Mononuclear cell (primary cell): ENCODE results near the gene CADM3. TPM values are rescaled to one million over a fixed set of nuclear protein-coding genes. Genes with fewer than 3 reads are reported as not detected.
A peak's percentile ranks its signal among the peaks of the same experiment; 100 is the strongest.

ENCODE experiments used
- H3K27me3 ChIP-seq: 2 replicates; pipeline ENCODE4 v1.6.0; 2011; ENCODE audit warnings: low read length, control low read depth; ENCODE audit not compliant: insufficient read depth
- H3K4me1 ChIP-seq: 2 replicates; pipeline ENCODE4 v1.5.1; 2011; ENCODE audit warnings: mild to moderate bottlenecking, low read length, control low read depth; ENCODE audit not compliant: insufficient read depth
- H3K4me3 ChIP-seq: 2 replicates; pipeline ENCODE4 v1.5.1; 2011; ENCODE audit warnings: mild to moderate bottlenecking, low read length, moderate library complexity
- H3K9me3 ChIP-seq: 2 replicates; pipeline ENCODE4 v1.5.1; 2011; ENCODE audit warnings: low read depth, mild to moderate bottlenecking, control low read depth, low read length
- total RNA-seq: library from RNA; depleted of rRNA; stranded (reverse); fragments of >200 nt; gene quantifications from one replicate; pipeline ENCODE4 v1.2.3, GENCODE V29; 2012

Gene CADM3
- total RNA-seq, 1 donor = 0.10 TPM

DNA sequence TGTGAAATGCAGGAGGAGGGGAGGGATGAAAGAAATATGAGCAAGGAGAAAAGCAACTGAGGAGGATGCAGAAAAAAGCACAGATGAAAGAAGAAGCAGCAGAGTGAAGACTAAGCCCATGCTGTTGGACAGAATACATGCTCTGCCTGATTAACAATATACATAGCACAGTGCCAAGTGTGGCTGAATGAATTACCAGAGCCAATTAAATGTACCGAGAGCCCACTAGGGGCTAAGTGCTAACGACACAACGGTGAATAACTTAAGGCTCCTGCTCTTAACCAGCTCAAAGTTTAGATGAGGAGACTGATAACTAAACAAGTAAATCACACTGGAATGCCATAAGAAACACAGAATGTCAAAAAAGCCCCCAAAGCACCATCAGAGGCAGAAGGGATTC, 15.6 kb downstream of the CADM3 start:
- Histone ChIP-seq H3K27me3 (peaks cover 61% of the 10 kb centered on the region), H3K4me3 (no peak overlapping the region), H3K4me1 (peaks cover 4% of the 10 kb centered on the region), H3K9me3 (no peaks in the 10 kb centered on the region)

DNA sequence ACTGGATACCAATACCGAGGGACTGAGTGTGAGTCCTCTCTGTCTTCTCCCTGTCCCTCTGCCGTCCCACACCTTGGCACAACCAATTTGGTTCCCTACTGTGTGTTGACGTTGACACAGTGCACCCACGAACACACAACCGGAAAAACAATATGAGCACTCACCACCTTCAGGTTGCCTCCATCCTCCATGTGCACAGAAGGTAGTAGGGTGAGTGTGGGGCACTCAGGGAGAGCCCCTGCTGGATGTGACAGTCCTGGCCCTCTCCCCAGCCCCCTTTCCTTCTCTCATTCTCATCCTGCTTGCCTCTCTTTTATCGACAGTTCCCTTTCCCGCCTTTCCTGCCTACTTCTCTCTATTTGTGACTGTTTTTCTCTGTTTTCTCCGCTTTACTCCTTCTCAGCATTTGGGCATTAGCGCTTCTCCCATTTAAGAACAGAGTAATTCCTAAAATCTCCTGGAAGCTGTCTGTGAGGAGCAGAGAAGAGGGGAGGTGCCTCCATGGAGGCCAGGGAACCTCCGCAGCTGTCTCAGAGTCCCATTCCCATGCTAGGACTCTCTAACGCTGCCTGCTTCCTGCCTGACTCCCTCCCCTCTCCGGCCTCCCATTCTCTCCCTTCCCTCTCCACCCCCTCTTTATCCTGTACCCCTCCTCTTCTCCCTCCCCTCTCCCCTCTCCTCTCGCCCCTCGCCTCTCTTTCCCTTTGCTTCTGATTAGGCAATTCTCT, 16.4 kb downstream of the CADM3 start:
- H3K27me3 ChIP-seq = peaks cover 61% of the 10 kb centered on the region
- H3K4me3 ChIP-seq = peak overlapping the region; percentile 13
- H3K4me1 ChIP-seq = peaks cover 4% of the 10 kb centered on the region
- H3K9me3 ChIP-seq = no peaks in the 10 kb centered on the region

DNA sequence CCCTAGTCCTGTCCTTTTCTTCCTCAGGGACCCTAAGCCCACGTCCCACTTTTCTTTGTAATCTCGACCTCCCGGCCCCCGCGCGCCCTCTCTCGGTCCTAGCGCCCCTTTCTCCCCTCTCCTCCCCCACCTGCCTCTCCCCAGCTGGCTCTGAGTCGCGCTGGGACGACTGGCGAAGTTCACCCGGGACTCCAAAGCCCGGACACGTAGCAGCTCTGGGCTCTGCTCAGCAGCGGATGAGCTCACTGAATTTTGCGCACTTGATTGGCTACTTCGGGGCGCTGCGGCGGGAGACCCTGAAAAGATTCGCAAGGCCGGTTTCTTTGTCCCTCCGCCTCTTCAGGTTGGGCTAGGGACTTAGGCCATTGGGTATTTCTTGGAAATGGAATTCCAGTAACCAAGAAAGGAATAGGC, 17.0 kb downstream of the CADM3 start:
- Histone ChIP-seq H3K4me1 (peaks cover 4% of the 10 kb centered on the region), H3K4me3 (peak overlapping the region; percentile 13), H3K9me3 (no peaks in the 10 kb centered on the region), H3K27me3 (peaks cover 59% of the 10 kb centered on the region)

DNA sequence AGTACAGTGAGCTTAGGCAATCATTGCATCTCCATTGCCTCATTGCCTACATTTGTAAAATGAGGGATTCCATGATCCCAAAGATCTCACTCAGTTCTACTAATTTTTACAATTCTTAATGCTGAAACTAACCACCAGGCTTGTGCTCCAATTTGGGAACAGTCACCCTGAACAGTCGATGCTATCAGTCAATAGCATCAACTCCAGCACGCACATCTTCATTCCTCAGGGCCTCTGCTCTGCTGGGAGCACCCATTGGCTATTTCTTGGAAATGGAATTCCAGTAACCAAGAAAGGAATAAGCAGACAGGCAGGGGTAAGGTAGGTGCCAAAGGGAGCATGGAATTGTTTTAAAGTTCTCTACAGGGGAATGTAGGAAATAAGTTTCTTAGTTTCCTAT, 19.0 kb downstream of the CADM3 start:
- no peak overlapping the region for H3K4me3 ChIP-seq
- H3K27me3 ChIP-seq = peaks cover 50% of the 10 kb centered on the region
- H3K9me3 ChIP-seq = no peaks in the 10 kb centered on the region
- H3K4me1 ChIP-seq = peaks cover 4% of the 10 kb centered on the region

DNA sequence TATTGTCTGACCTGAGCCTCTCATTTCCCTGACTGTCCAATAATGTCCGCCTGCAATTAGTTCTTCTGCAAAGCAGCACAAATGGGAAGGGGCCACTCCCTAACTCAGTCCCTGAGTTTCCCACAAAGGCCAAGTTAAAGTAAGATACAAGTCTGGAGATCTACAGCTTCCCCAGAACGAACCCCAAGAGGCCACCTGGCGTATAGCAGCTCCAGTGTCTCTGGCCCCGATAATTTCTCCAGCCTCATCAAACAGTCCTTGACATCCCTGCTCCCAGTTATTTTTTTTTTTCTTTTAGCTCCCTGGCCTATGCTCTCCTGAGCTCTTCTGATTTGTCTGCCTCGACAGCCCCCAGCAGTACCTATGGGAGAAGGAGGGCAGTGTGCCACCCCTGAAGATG, 25.1 kb downstream of the CADM3 start:
- Histone ChIP-seq H3K4me1 (peaks cover 5% of the 10 kb centered on the region), H3K9me3 (no peaks in the 10 kb centered on the region), H3K27me3 (no peaks in the 10 kb centered on the region), H3K4me3 (no peak overlapping the region)

DNA sequence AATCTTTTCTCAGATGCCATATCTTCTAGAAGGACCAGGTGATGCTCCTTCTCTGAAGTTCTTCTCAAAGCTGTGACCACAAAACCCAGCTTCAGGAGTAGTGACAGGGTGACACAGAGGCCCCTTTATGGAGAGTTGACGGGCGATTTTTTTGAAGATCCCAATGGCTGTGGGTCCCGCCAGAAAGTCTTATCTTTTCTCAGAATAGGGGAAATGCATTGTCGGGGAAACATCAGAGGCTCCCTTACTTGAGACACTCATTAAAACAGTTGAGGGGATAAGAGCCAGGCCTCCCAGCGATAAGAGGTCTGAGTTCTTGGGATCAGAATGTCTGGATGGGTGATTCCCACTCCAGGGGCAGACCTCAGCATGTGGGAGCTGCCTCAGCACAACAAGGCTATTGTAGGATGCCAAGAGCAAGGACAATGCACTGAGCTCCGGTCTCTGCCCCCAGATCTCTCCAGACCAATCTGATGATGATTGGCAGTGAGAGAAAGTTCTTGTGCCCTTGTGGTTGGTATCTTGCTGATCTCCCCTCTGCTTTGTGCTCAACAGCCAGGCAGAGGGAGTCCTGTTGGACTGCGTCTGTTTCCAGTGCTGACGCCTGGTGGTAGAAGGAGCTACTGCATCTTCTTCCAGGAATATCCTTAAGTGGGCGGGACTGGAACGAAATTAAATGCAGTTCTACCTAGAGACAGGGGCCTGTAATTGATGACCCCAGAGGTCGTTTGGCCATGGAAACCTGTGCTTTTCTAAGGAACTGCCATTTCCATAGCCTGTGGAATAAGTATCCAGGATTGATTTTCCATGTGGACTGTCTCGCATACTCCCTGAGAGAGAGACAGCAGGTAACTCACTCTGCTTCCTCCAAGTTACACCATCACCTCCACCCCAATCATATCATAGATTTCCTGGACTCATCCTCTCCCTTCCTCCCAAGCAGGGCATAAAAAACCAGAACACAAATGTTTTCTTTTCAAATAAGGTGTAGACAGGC, 26.4 kb downstream of the CADM3 start:
- no peaks in the 10 kb centered on the region for H3K9me3 ChIP-seq
- no peaks in the 10 kb centered on the region for H3K27me3 ChIP-seq
- H3K4me3 ChIP-seq = no peak overlapping the region
- peaks cover 11% of the 10 kb centered on the region for H3K4me1 ChIP-seq

DNA sequence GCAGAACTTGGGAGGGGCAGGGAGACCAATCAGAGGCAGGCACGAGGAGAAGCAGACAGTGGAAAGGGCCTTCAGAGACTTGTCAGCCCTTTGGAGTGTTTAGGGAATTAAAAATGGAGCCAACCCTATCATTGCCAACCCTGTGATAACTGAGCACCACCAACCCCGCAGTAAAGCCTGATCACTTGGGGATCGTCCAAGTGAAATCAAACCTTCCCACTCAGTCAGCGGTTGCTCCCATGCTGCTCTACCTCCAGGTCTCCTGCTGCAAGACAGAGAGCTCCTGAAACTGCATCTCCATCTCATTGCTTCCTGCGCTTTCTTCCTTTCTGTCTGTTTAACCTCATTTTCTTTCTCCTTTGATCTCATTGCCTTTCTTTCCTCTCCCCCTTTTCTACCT, 28.5 kb downstream of the CADM3 start:
- Histone ChIP-seq H3K4me1 (peaks cover 11% of the 10 kb centered on the region), H3K9me3 (no peaks in the 10 kb centered on the region), H3K4me3 (no peak overlapping the region), H3K27me3 (no peaks in the 10 kb centered on the region)

DNA sequence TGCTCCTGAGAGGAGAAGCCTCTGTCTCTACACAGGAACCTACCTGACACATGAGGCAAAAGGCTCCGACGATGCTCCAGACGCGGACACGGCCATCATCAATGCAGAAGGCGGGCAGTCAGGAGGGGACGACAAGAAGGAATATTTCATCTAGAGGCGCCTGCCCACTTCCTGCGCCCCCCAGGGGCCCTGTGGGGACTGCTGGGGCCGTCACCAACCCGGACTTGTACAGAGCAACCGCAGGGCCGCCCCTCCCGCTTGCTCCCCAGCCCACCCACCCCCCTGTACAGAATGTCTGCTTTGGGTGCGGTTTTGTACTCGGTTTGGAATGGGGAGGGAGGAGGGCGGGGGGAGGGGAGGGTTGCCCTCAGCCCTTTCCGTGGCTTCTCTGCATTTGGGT, 29.4 kb downstream of the CADM3 start:
- H3K4me1 ChIP-seq = peaks cover 11% of the 10 kb centered on the region

DNA sequence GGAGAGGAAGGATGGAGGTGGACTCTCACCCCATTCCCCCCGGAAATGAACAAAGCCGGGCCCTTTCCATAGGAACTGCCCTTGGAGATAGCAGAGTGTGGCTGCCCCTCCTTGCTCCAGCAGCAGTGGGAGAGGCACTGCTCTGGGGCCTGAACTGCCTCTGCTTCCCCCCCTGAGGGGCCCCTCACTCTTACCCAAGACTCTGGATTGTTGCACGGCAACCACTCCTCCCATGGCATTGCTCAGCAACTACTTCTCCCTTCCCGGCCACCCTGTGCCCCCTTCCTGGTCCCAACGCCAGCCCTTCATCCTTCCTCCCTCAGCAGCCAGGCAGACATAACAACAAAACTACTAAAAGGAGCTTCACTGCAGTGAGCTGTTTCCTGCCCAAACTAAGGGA, 30.2 kb downstream of the CADM3 start:
- H3K4me3 ChIP-seq = no peak overlapping the region

More for the DNA sequence above, 29.4 kb downstream of the CADM3 start:
- no peaks in the 10 kb centered on the region for H3K27me3 ChIP-seq
- no peak overlapping the region for H3K4me3 ChIP-seq
- H3K9me3 ChIP-seq = no peaks in the 10 kb centered on the region

DNA sequence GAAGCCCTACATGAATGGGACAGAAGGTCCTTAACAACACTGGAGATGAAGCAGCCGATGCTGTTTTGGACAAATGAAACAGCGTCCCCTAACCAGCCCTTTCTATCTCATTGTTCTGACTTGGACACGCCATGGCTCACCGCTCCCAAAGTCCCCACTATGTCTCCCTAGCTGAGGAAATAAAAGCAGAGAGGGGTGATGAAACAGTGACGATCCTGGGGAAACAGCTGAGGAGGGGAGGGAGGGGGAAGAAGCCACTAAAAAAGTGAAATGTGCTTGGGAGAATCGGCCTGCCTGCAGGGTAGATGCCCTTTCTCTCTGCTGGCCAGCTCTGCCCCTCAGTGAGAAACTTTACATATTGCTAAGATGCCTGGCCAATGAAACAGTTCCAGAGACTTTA, 32.2 kb downstream of the CADM3 start:
- H3K9me3 ChIP-seq = no peaks in the 10 kb centered on the region
- no peak overlapping the region for H3K4me3 ChIP-seq
- H3K4me1 ChIP-seq = peaks cover 11% of the 10 kb centered on the region
- peaks cover 3% of the 10 kb centered on the region for H3K27me3 ChIP-seq

More for the DNA sequence above, 30.2 kb downstream of the CADM3 start:
- no peaks in the 10 kb centered on the region for H3K9me3 ChIP-seq
- peaks cover 11% of the 10 kb centered on the region for H3K4me1 ChIP-seq
- no peaks in the 10 kb centered on the region for H3K27me3 ChIP-seq

DNA sequence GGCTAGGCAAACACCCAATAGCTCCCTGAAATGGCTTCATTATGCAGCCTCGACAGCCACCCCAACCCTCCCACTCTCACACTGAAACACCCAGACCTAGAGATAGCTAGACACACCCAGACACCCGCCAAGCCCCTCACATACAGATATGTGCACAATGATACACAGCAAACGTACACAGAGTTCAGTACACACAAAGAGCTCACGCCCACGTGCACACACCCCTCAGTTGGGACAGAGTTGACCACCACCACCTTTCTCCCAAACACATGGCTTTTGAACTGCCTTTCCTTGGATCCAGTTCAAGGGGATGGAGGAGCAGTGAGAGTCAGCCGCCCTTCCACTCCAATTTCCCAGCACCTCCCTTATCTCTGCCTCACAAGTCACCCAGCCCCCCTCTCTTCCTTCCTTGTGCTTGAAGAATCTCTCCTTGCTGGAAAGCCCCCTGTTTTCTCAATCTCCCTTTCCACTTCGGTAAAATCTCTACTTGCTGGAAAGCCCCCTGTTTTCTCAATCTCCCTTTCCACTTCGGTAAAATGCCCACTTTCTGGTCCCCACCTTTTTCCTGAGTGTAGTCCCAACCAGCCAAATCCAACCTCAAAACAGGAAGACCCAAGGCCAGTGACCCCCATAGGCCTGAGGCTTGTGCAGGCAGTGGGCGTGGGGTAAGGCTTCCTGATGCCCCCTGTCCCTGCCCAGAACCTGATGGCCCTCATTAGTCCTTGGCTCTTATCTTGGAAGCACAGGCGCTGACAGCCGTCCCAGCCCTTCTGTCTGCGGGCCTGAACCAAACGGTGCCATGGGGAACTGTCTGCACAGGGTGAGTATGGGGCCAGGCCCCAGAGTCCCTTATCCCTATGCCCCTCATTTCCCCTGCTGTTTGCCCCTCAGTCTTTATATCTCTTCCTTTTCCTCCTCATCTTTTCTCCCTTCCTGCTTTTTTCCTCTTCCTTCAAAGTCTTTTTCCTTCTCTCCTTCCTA, 33.0 kb downstream of the CADM3 start, which contains the start of gene ACKR1:
Gene ACKR1 (plus strand): TSS at position 715 of the 981 bp plus-strand sequence. CDS start 85 bp downstream, at position 800.
- Histone ChIP-seq H3K27me3 (peaks cover 3% of the 10 kb centered on the region), H3K9me3 (no peaks in the 10 kb centered on the region), H3K4me3 (no peak within 1 kb of the TSS), H3K4me1 (peaks cover 11% of the 10 kb centered on the region)

DNA sequence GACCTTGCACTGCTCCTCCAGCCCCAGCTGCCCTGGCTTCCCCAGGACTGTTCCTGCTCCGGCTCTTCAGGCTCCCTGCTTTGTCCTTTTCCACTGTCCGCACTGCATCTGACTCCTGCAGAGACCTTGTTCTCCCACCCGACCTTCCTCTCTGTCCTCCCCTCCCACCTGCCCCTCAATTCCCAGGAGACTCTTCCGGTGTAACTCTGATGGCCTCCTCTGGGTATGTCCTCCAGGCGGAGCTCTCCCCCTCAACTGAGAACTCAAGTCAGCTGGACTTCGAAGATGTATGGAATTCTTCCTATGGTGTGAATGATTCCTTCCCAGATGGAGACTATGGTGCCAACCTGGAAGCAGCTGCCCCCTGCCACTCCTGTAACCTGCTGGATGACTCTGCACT, 33.8 kb downstream of the CADM3 start:
- H3K27me3 ChIP-seq = peaks cover 3% of the 10 kb centered on the region
- H3K9me3 ChIP-seq = no peaks in the 10 kb centered on the region
- H3K4me1 ChIP-seq = peaks cover 11% of the 10 kb centered on the region
- no peak overlapping the region for H3K4me3 ChIP-seq

DNA sequence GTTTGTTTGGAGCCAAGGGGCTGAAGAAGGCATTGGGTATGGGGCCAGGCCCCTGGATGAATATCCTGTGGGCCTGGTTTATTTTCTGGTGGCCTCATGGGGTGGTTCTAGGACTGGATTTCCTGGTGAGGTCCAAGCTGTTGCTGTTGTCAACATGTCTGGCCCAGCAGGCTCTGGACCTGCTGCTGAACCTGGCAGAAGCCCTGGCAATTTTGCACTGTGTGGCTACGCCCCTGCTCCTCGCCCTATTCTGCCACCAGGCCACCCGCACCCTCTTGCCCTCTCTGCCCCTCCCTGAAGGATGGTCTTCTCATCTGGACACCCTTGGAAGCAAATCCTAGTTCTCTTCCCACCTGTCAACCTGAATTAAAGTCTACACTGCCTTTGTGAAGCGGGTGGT, 34.7 kb downstream of the CADM3 start:
- Histone ChIP-seq H3K9me3 (no peaks in the 10 kb centered on the region), H3K27me3 (peaks cover 10% of the 10 kb centered on the region), H3K4me3 (no peak overlapping the region), H3K4me1 (peaks cover 10% of the 10 kb centered on the region)

DNA sequence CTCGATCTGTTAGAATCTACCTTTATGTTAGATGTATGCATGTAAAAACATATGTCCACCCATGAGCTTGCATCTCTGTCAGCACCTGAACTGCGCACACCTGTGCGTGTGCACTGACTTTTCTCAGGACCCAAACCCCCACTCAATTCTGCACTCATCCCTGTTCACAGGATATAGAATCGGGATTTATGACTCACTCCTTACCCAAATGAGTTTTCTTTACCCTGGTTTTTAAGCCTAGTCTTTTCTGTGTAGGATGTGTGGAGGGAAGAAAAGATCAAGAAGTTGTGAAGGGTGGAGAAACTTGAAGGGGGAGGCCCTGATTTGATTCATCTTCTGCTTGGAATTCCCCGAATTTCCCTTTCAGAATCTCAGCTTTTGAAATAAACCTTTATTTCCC, 35.7 kb downstream of the CADM3 start:
- peaks cover under 1% of the 10 kb centered on the region for H3K4me1 ChIP-seq
- H3K27me3 ChIP-seq = peaks cover 16% of the 10 kb centered on the region
- no peaks in the 10 kb centered on the region for H3K9me3 ChIP-seq
- H3K4me3 ChIP-seq = no peak overlapping the region
